GM12878 (cell line): Measurements from ENCODE around the gene PACS1.

Experiments used
- JUNB ChIP-seq: IDR thresholded peaks from 2 replicates; pipeline ENCODE4 v1.6.1; 2016; ENCODE audit warnings: antibody characterized with exemption, mild to moderate bottlenecking
- MAX ChIP-seq: IDR thresholded peaks from 2 replicates; pipeline ENCODE4 v1.6.1; 2012; ENCODE audit warnings: low read depth, low read length, improper control_type of control experiment
- RAD51 ChIP-seq: fragments of 450-650 bp; IDR thresholded peaks from 2 replicates; pipeline ENCODE4 v1.6.1; 2016; ENCODE audit warnings: moderate library complexity, mild to moderate bottlenecking, inconsistent platforms

- TF ChIP-seq JUNB, result no peak
- no peak for TF ChIP-seq MAX
- no peak for TF ChIP-seq RAD51
Measured at GRCh38 chr11:66264914-66265313, 194.8 kb downstream of the PACS1 start.
